ENCODE results near the gene COG3. TPM values are rescaled to one million over a fixed set of nuclear protein-coding genes. Genes with fewer than 3 reads are reported as not detected.

COG3 gene
- total RNA-seq, 1 experiment from 2014 or later = 17.6 TPM

- Histone ChIP-seq H4K20me1 (ENCODE audit: insufficient read depth) (no peaks in the 10 kb centered on the region), H3K79me2 (ENCODE audit: insufficient read depth, low read length) (no peaks in the 10 kb centered on the region), H3K9me3 (ENCODE audit: control insufficient read depth in 1 of 2, insufficient read depth in 1 of 2, low read depth in 1 of 2, low read length in 2 of 2) (no peaks in the 10 kb centered on the region), H3K9me2 (ENCODE audit: insufficient read depth) (no peaks in the 10 kb centered on the region), H3K4me1 (ENCODE audit: control insufficient read depth in 1 of 2, insufficient read depth in 2 of 2, low read length in 2 of 2) (no peaks in the 10 kb centered on the region), H3K4me2 (ENCODE audit: low read length) (no peak overlapping the region), H3K27me3 (ENCODE audit: insufficient read depth, low read length) (no peaks in the 10 kb centered on the region), H3K27ac (ENCODE audit: low read depth, low read length) (no peak overlapping the region), H3K4me3 (replicated peaks in 1 of 2; ENCODE audit: low read depth in 1 of 2, low read length in 2 of 2) (no peak overlapping the region), H2AFZ (ENCODE audit: low read depth, low read length, poor library complexity, severe bottlenecking) (no peak overlapping the region), H3K36me3 (ENCODE audit: control insufficient read depth in 1 of 2, insufficient read depth in 2 of 2, low read length in 2 of 2) (peaks cover 13 to 18% of the 10 kb centered on the region in 2 experiments; a peak in 3 of 4 replicates), H3K9ac (ENCODE audit: low read length) (no peak overlapping the region)
- intact Hi-C loops (cut with micrococcal nuclease) = no loop called here
- TF ChIP-seq POLR2A (IDR thresholded peaks at IDR 0.05; ENCODE audit: borderline replicate concordance, extremely low read depth, insufficient read depth, insufficient read length) (no peak), TCF7L2 (IDR thresholded peaks at IDR 0.05; ENCODE audit: borderline replicate concordance, extremely low read depth, insufficient read depth, insufficient read length) (no peak), SRF (IDR thresholded peaks at IDR 0.05; ENCODE audit: low read depth) (no peak), CTCF (IDR thresholded peaks at IDR 0.05 in 2 of 3, conservative IDR thresholded peaks at IDR 0.05 in 1 of 3; ENCODE audit: borderline replicate concordance in 1 of 3, insufficient read depth in 1 of 3, low read depth in 2 of 3, low read length in 2 of 3) (no peak), JUND (IDR thresholded peaks at IDR 0.05) (no peak), MAX (IDR thresholded peaks at IDR 0.05) (no peak), YY1 (IDR thresholded peaks at IDR 0.05; ENCODE audit: extremely low read depth, insufficient replicate concordance, low read depth, low read length) (no peak), CEBPB (IDR thresholded peaks at IDR 0.05; ENCODE audit: low read depth) (no peak), EGR1 (IDR thresholded peaks at IDR 0.05; ENCODE audit: low read depth) (no peak), POLR2AphosphoS5 (IDR thresholded peaks at IDR 0.05; ENCODE audit: low read depth, low read length) (no peak), SP1 (IDR thresholded peaks at IDR 0.05; ENCODE audit: low read depth) (no peak), FOSL1 (IDR thresholded peaks at IDR 0.05; ENCODE audit: low read depth) (no peak), RAD21 (IDR thresholded peaks at IDR 0.05; ENCODE audit: low read depth) (no peak), CBX3 (IDR thresholded peaks at IDR 0.05; ENCODE audit: low read depth) (no peak), ZFX (IDR thresholded peaks at IDR 0.05) (no peak), SIN3A (IDR thresholded peaks at IDR 0.05; ENCODE audit: low read depth) (no peak), EZH2 (IDR thresholded peaks at IDR 0.05) (no peak)
- TF ChIP-seq, protein P1, sequence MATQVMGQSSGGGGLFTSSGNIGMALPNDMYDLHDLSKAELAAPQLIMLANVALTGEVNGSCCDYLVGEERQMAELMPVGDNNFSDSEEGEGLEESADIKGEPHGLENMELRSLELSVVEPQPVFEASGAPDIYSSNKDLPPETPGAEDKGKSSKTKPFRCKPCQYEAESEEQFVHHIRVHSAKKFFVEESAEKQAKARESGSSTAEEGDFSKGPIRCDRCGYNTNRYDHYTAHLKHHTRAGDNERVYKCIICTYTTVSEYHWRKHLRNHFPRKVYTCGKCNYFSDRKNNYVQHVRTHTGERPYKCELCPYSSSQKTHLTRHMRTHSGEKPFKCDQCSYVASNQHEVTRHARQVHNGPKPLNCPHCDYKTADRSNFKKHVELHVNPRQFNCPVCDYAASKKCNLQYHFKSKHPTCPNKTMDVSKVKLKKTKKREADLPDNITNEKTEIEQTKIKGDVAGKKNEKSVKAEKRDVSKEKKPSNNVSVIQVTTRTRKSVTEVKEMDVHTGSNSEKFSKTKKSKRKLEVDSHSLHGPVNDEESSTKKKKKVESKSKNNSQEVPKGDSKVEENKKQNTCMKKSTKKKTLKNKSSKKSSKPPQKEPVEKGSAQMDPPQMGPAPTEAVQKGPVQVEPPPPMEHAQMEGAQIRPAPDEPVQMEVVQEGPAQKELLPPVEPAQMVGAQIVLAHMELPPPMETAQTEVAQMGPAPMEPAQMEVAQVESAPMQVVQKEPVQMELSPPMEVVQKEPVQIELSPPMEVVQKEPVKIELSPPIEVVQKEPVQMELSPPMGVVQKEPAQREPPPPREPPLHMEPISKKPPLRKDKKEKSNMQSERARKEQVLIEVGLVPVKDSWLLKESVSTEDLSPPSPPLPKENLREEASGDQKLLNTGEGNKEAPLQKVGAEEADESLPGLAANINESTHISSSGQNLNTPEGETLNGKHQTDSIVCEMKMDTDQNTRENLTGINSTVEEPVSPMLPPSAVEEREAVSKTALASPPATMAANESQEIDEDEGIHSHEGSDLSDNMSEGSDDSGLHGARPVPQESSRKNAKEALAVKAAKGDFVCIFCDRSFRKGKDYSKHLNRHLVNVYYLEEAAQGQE (IDR thresholded peaks at IDR 0.05; ENCODE audit: low read depth) = no peak
- TF ChIP-seq, protein P2, sequence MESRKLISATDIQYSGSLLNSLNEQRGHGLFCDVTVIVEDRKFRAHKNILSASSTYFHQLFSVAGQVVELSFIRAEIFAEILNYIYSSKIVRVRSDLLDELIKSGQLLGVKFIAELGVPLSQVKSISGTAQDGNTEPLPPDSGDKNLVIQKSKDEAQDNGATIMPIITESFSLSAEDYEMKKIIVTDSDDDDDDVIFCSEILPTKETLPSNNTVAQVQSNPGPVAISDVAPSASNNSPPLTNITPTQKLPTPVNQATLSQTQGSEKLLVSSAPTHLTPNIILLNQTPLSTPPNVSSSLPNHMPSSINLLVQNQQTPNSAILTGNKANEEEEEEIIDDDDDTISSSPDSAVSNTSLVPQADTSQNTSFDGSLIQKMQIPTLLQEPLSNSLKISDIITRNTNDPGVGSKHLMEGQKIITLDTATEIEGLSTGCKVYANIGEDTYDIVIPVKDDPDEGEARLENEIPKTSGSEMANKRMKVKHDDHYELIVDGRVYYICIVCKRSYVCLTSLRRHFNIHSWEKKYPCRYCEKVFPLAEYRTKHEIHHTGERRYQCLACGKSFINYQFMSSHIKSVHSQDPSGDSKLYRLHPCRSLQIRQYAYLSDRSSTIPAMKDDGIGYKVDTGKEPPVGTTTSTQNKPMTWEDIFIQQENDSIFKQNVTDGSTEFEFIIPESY (IDR thresholded peaks at IDR 0.05; ENCODE audit: extremely low read depth, insufficient replicate concordance, low read length) = no peak
- TF ChIP-seq, protein P3, sequence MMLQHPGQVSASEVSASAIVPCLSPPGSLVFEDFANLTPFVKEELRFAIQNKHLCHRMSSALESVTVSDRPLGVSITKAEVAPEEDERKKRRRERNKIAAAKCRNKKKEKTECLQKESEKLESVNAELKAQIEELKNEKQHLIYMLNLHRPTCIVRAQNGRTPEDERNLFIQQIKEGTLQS (IDR thresholded peaks at IDR 0.05) = no peak
- POLR2A ChIA-PET = no interaction called here
- no TSS peak for BruUV-seq (replicated peaks)
- CTCF ChIA-PET = no interaction called here
- DNase-seq (ENCODE audit: low read depth, low spot score) = no peak
- RAD21 ChIA-PET (ENCODE audit: low non-redundant PET in 1 of 2, low total read pairs in 2 of 2, uncharacterized antibody in 2 of 2, unreplicated experiment in 2 of 2) = interaction anchor here in 1 of 2 experiments (0.7 kb wide), 1 partner anchor 12 kb away, joined by 3 read pairs; no protein-coding TSS in a partner anchor
- ATAC-seq = no peak
Observed at GRCh38 chr13:45522571-45522970, 57.8 kb downstream of the COG3 start.
